A673 (cell line): ENCODE measurements around the gene YIF1A. TPM values are rescaled to one million over a fixed set of nuclear protein-coding genes. Genes with fewer than 3 reads are reported as not detected.
A peak's percentile ranks its signal among the peaks of the same experiment; 100 is the strongest.

Source experiments
- BruUV-seq: library from RNA; stranded (reverse); fragments of 400-500 nt; replicated peaks from 2 replicates; lab custom pipeline; 2021; lab: Mats Ljungman, UMichigan
- CTCF ChIA-PET: fragments of 300-600 bp; sonication (Branson Sonifier 250); formaldehyde crosslinking; loops from one replicate; lab custom pipeline; 2022; ENCODE audit warnings: antibody characterized with exemption; lab: Charles Lee
- POLR2A ChIA-PET: fragments of 300-600 bp; sonication (Branson Sonifier 250); formaldehyde crosslinking; loops from one replicate; lab custom pipeline; 2022; ENCODE audit warnings: antibody characterized with exemption; ENCODE audit not compliant: low non-redundant PET; lab: Charles Lee
- DNase-seq: peaks from one replicate; pipeline ENCODE4 v3.0.0-alpha.2; 2015; ENCODE audit warnings: low spot score
- H3K27ac ChIP-seq: fragments of 200-600 bp; sonication (generic); 2 replicates; pipeline ENCODE4 v1.5.1; 2016; ENCODE audit warnings: mixed run types, low read depth, mild to moderate bottlenecking, mixed read lengths, antibody characterized with exemption, low read length; ENCODE audit not compliant: poor library complexity, severe bottlenecking
- H3K27me3 ChIP-seq: fragments of 200-600 bp; sonication (generic); replicated peaks from 2 replicates; pipeline ENCODE4 v1.6.1; 2017; ENCODE audit warnings: mixed run types, low read depth, mild to moderate bottlenecking, mixed read lengths, antibody characterized with exemption, low read length; ENCODE audit not compliant: insufficient read depth, poor library complexity
- H3K36me3 ChIP-seq: fragments of 200-600 bp; sonication (generic); 2 replicates; pipeline ENCODE4 v1.6.1; 2016; ENCODE audit warnings: mixed run types, mild to moderate bottlenecking, mixed read lengths, antibody characterized with exemption, low read length; ENCODE audit not compliant: insufficient read depth, poor library complexity, severe bottlenecking
- H3K4me1 ChIP-seq: fragments of 200-600 bp; sonication (generic); 2 replicates; pipeline ENCODE4 v1.6.1; 2017; ENCODE audit warnings: mixed run types, mild to moderate bottlenecking, mixed read lengths, antibody characterized with exemption, low read length; ENCODE audit not compliant: insufficient read depth, poor library complexity, severe bottlenecking
- H3K4me3 ChIP-seq: fragments of 200-600 bp; sonication (generic); 2 replicates; pipeline ENCODE4 v1.5.1; 2016; ENCODE audit warnings: low read depth, mixed run types, mild to moderate bottlenecking, mixed read lengths, low read length; ENCODE audit not compliant: poor library complexity, severe bottlenecking
- H3K9me3 ChIP-seq: fragments of 200-600 bp; sonication (generic); 2 replicates; pipeline ENCODE4 v1.6.1; 2016; ENCODE audit warnings: mixed run types, low read depth, mild to moderate bottlenecking, mixed read lengths, antibody characterized with exemption, low read length; ENCODE audit not compliant: poor library complexity, severe bottlenecking
- CTCF ChIP-seq: fragments of 300-800, 200-600 bp; sonication (generic); conservative IDR thresholded peaks from 2 replicates; pipeline ENCODE4 v1.5.1; 2017; ENCODE audit warnings: low read depth, mild to moderate bottlenecking, antibody characterized with exemption, low read length, moderate library complexity, mixed read lengths
- EZH2 ChIP-seq: fragments of 200-600 bp; sonication (generic); IDR thresholded peaks from 2 replicates; pipeline ENCODE4 v1.6.1; 2017; ENCODE audit warnings: borderline replicate concordance, low read depth, mild to moderate bottlenecking, mixed read lengths, antibody characterized with exemption, low read length; ENCODE audit not compliant: poor library complexity, severe bottlenecking
- intact Hi-C: fragments of 100-400 bp; cut with micrococcal nuclease; formaldehyde crosslinking; loops from one replicate; pipeline ENCODE4 v1.10.0; 2022; ENCODE audit not compliant: unreplicated experiment
- total RNA-seq: library from RNA; stranded (reverse); gene quantifications from 2 replicates; pipeline ENCODE4 v1.2.3, GENCODE V29; 2021

Gene YIF1A
- total RNA-seq, 1 experiment from 2014 or later, result 125 TPM

- H3K27me3 ChIP-seq, result no peaks in the 10 kb centered on the region
- H3K9me3 ChIP-seq, result no peaks in the 10 kb centered on the region
- H3K4me3 ChIP-seq, result no peak overlapping the region
- H3K36me3 ChIP-seq, result peaks cover 3% of the 10 kb centered on the region
- no peak for DNase-seq
- POLR2A ChIA-PET, result no interaction called here
- TF ChIP-seq CTCF (no peak), EZH2 (no peak)
- CTCF ChIA-PET, result interaction anchor here (0.6 kb wide), 1 partner anchor 141 kb away, joined by 3 read pairs; no protein-coding TSS in a partner anchor
- intact Hi-C loops, result no loop called here
- BruUV-seq, result no TSS peak
- H3K27ac ChIP-seq, result no peak overlapping the region
- H3K4me1 ChIP-seq, result no peaks in the 10 kb centered on the region
Measured at GRCh38 chr11:66247801-66248200, 41.1 kb downstream of the YIF1A start.

DNA sequence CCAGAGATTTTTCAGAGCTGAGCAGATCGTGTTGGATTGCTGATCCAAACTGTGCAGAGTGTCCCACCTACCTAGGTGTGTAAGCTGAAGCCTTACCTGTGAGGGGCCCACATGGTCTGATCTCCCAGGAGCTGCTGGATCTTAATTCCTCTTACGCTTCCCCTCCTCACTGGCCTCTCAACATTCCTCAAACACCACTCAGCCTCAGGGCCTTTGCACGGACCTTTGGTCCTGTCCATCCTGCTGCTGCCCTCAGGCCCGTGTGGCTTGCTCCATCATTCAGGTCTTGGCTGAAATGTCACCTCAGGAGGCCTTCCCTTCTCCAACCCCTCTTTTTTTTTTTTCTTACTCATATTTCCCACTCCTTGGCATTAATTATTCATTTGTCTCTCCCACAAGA, 41.6 kb downstream of the YIF1A start:
- H3K4me1 ChIP-seq, result no peaks in the 10 kb centered on the region
- POLR2A ChIA-PET, result no interaction called here
- CTCF ChIA-PET, result interaction anchor here (0.6 kb wide), 1 partner anchor 141 kb away, joined by 3 read pairs; no protein-coding TSS in a partner anchor
- no TSS peak for BruUV-seq
- intact Hi-C loops, result no loop called here
- DNase-seq, result no peak
- H3K27ac ChIP-seq, result no peak overlapping the region
- no peaks in the 10 kb centered on the region for H3K9me3 ChIP-seq
- no peak overlapping the region for H3K4me3 ChIP-seq
- H3K27me3 ChIP-seq, result no peaks in the 10 kb centered on the region
- TF ChIP-seq CTCF (no peak), EZH2 (no peak)
- H3K36me3 ChIP-seq, result peaks cover 3% of the 10 kb centered on the region

- intact Hi-C loops, result no loop called here
- CTCF ChIA-PET, result no interaction called here
- no peak for TF ChIP-seq CTCF
- no peak for TF ChIP-seq EZH2
- POLR2A ChIA-PET, result no interaction called here
- Histone ChIP-seq H3K36me3 (no peaks in the 10 kb centered on the region), H3K27me3 (no peaks in the 10 kb centered on the region), H3K4me3 (no peak overlapping the region), H3K9me3 (no peaks in the 10 kb centered on the region), H3K4me1 (no peaks in the 10 kb centered on the region), H3K27ac (peak overlapping the region; percentile 16)
- TSS peak; percentile 60 for BruUV-seq
- no peak for DNase-seq
Measured at GRCh38 chr11:66243782-66244535, 45.0 kb downstream of the YIF1A start.
